NCI-H510A (cell line): Measurements from ENCODE around the gene EVC2.
A peak's percentile ranks its signal among the peaks of the same experiment; 100 is the strongest.
"Not testable (repeated sequence)": the region's sequence is repeated elsewhere in the genome, so short reads cannot be mapped to it uniquely, and the experiment has no call there.

ENCODE experiments used
- DNase-seq: peaks from one replicate; lab custom pipeline; 2025; lab: John Stamatoyannopoulos, UW

The EVC2 gene

DNA sequence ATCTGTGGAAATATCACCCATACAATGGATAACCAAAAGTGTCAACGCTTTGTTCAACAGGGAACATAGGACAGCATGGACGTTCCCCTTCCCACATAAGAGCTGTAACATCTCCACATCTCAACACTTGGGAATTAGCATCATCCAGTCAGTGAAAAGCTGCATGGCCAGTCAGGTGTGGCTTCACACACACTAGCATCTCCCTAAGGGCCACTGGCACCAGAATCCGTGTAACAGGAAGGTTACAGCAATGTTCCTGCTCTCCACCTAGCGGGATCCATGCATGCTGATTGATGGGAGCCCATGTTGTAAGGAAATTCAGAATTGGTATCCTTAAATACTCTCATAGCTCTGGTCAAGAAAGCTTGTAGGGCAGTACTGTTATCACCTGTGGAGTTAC is 78.8 kb downstream of the EVC2 start:
- DNase-seq, result no peak

DNA sequence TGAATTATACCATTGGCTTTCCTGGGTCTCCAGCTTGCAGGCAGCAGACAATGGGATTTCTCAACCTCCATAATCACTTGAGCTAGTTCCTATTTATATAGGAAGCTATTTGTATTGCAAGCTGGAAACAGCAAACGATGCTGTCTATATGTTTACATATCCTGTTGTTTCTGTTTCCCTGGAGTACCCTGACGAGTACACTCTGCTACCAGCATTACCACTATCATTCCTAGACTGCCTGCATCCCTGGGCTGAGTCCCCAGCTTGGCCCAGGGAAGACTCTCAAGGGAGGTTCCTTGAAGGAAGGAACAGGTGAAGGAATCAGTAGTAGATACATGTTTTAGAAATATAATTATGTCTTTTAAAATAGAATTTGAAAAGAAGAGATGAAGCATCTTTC is 81.4 kb downstream of the EVC2 start:
- DNase-seq, result no peak

DNA sequence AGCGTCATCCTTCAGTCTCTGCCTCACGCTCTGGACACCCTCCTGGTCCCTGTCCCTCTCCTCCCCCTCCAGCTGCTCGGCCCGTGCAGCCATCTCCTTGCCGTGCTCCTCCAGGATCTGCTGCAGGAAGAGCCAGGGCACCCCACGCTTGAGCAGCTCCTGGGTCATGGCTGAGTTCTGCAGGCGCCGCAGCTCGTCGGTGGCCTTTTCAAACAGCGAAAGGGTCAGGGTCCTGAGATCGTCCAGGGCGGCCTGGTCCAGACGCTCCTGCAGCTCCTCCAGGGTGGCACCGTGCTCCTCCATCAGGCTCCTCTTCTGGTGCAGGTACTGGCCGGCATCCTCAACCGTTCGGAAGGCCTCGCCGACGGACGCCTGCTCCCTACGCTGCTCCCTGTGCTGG is 85.8 kb downstream of the EVC2 start:
- DNase-seq, result no peak

DNA sequence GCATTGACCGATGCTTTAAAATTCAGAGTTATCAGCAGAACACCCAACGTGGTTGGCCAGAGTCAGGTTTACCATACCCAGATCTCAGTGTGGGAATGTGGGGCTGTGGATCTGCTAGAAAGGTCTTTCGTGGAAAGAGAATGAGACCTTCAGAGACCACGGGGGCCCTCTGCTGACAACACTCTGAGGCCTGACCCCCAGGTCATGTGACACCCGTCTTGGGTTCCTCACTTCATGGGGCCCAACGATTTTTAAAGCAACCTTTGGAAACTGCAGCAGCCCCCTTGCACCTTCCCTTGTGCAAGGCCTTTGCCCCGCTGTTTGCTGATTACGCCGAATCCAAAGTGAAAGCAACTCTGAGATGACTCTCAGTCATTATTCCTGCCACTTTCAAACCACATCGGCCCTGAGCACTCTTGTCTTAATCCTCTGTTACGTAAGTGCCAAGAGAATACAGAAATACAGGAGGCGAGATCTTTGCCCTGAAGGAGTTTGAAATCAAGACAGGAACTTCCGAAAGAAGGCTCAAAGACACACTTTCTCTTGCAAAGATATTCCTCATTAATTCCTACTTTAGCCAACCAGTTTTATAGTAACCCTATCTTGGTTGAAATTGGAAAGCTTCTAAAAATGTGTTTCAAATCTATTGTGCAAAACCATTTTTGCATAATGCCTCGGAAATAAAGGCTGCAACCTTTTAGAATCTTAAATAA is 88.3 kb downstream of the EVC2 start:
- DNase-seq, result no peak

DNA sequence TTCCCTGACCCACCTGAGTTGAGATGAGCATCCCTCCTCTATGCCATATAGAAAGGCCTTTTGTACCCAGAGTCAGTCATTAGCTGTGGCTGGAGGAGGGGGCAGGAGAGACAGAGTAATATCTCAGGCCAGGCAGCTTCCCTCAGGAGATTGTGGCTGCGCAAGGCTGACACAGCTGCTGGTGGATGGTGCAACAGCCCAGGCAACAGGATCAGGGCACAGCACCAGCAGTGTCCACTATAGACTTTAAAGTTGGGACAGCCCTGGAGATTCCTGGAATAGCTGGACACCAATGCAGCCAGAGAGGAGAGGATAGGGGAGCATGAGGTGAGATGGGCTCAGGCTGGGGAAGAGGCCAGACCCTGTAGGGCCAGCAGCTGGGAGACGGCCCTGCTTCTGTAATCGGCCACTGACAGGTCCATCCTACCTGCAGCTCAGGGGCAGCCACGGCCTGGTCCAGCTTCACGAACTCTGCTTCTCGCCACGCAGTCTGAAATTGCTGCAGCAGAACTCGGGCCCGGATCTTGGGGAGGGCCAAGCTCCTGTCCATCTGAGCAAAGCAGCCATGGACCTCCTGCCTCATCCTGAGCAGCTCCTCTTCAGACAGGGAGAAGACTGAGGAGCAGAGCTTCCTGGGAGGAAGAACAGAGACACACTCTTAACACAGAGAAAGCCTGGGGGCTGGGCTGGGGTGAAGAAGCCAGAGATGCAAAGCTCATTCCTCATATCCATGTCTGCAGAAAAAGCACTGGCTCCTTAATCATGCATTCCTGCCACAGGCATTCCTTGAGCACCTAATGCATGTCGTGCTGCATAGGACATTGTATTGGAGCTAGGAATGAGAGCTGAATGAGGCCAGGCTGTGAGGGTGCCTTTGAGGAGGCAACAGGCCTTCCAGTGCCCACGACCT is 90.1 kb downstream of the EVC2 start:
- no peak for DNase-seq

DNA sequence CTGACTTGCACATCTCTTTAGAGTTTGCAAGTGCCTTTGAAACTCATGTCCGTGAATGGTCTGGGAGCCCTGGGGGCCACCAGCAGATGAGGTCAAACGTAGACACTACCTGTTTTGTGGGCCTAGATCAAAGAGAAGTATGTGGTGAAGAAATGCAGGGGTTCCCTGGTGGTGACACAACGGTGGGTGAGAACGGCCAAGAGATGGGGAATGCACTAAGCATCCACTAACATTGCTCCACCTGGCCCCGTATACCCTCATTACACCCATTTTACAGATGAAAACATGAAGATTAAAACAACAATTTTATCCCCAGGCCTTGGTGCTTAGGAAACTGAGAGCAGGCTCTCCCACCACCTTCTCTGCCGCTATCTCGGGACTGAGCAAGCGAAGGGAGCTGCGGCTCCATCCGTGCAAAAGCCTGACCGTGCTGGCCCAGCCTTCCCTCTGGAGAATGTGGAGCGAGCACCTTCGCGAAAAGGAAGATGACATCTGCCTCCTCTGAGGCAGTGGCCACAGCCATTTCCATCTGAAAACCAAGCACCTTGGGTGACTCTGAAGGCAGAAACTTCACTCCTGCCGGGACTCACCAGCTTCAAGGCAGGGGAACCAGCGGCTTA is 91.9 kb downstream of the EVC2 start:
- no peak for DNase-seq

DNA sequence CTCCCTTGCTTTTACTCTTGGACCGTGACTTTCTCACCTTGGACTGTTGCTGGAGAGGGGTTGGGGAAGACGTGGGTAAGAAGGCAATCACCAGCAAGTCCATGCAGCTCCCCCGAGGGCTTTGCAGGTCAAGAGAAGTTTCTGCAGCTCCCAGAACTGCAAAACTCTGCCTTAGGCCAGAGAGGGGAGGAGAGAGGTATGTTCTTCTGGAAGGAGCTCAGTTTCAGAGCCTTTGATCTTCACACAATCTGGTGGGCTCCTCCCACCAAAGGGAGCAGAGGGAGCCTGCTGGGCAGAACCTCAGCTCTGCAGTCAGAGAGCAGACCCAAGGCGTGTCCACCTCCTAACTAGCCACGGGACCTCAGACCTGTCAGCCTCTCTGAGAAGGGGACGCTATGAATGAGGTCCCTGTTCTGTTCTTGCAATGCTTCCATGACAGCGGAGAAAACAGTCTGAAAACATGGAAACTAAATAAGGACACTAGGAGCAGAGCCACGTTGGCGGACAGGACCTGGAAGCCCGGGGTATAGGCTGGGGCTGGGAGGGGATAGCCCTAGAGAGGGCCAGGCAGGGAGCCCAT is 92.8 kb downstream of the EVC2 start:
- no peak for DNase-seq

DNA sequence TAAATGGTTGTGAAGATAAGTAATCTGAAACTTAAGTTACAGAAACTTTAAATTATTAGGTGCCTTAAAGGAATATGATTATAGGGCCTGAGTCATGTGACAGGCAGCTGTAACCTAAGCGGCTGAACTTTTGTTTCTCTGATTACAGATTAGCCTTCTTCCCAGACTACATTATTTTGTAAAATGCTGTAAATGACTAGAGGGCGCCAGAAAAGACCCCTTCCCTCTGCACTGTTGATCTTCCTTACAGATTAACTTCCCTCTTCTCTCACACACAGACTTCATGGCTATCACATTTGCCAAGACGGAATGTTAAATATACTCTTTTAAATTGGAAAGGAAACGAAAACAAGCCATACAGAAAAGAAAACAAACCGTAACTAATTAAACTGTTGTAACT is 96.6 kb downstream of the EVC2 start:
- DNase-seq, result no peak

DNA sequence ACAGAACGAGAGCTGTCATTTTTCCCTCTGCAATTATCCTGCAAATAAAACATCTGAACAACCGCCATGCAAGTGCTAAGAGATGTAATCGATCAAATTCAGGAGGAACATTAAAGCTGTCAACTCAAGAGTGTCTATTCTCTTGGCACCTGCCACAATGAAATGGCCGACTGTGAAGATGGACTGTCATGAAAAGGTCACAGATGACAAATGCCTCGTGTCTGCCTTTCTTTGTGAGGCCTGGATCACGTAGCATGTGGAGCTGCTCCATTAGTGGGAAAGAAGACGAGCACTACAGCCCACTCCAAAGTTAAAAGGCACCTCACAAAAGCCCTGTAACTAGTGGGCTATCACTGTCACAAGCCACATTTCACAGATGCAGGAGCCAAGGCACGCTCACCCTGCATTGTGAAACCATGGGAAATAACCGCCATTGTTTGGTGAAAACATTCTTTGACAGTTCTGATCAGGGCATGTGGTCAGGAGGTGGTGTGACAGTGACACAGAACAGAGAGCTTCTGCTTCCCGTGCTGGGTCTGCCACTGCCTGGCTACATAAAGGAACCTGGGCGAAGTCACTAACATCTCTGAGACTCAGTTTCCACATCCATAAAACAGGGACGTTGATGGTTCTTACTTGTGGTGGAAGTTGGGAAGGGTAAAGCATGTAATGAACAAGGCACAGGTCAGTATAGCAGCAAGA is 98.9 kb downstream of the EVC2 start:
- DNase-seq, result peak; percentile 25

DNA sequence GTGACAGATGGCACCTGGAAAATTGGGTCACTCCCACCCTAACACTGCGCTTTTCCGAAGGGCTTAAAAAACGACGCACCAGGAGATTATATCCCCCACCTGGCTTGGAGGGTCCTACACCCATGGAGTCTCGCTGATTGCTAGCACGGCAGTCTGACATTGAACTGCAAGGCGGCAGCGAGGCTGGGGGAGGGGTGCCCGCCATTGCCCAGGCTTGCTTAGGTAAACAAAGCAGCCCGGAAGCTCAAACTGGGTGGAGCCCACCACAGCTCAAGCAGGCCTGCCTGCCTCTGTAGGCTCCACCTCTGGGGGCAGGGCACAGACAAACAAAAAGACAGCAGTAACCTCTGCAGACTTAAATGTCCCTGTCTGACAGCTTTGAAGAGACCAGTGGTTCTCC is 114.5 kb downstream of the EVC2 start:
- DNase-seq, result not testable (repeated sequence)

DNA sequence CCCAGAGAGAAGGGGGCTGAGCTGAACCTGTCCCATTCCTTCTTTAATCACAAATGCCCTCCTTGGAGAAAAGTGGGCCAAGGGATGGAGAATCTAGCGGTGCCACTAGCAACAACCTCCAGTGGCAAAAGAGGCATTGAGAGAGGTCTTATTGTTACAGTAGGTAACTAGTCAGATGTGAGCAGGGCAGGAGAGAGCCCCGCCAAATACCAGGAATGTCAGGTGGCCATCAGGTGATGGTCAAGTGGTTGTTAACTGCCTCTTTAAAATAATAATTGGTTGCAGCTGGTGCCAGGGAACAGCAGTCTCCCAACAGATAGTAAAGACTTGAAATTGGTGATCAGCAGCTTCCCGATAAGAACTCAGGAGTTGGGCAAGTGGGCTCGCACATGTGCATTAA is 116.1 kb downstream of the EVC2 start:
- DNase-seq, result peak; percentile 16

DNA sequence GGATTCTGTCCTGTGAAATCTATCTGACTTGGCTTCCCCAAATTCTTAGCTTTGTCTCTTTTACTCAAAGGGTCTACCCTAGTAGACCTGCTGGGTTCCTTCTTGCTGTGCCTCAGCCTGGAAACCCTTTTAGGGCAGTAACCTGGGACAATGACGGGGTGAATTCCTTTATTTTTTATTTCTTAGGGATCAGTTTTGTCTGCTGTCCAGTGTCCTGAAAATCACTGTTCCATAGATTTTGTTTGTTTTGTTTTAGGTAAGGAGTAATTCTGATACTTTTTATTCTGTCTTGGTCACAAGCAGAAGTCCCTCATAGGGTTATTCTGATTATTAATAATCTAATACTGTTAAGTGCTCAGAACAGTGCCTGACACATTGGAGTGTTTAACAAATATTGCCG is 118.9 kb downstream of the EVC2 start:
- no peak for DNase-seq

DNA sequence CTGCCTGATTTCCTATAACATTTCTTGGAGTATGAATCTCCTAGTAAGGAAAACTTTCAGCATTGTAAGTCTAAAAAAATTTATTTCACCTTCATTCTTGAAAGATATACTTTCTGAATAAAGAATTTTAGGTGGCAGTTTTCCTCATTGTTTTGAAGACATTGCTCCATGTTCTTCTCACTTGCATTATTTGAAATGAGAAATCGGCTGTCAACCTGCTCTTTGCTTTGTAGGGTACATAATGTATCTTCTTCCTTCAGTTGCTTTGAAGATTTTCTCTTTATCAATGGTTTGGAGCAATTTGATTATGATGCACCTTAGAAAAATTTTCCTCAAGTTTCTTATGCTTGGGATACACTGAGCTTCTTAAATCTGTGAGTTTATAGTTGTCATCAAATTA is 120.3 kb downstream of the EVC2 start:
- no peak for DNase-seq

DNA sequence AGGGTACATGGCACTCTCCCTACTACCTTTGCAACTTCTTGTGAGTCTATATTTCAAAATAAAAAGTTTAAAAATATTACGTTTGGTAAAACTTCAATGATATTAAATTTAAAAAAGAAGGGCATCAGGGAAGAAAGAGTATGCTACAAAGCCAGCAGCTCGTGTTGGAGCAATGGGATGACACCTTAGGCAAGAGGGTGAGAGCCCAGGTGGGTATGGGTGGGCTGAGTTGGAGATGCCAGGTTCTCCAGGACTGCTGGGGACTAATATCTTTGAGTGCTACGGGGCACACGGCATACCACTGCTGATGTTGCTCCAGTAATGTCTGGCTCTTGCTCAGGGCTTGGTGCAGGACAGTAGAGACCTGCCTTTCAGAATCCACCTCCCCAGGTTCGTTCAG is 132.4 kb downstream of the EVC2 start:
- no peak for DNase-seq

DNA sequence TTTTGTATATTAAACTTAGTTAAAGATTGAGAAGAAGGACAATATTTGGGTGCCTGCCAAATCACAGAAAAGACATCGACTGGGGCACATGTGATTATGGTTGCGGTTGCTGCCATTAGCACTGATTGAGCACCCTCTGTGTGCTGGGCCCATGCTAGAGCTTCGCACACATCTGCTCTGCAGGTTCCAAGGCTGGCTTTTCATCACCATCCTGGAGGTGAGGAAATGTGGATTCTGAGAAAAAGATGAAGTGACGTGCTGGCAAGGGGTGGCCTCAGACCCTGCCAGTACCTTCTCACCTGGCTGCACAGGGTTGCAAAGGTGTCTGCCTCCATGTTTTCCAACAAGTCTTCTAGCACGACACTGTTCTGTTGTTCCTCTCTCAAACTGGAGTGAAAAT is 134.0 kb downstream of the EVC2 start:
- no peak for DNase-seq

DNA sequence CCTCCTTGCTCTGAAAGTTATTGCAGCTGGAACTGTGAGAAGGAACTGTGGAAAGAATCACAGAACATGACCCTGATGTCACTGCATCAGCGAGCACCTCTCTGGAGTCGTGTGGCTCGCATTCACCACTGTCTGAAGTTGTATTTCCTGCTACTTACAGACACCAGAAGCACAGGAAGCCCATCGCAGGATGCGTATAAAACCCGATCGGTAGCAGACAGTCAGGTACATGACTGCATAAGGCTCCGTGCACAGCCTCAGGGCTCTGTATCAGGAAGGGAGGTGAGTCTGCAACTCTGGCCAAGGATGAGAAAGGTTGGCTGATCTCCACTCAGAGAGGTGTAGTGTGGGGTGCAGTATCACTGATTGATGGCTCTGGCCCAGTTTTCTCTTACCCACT is 134.4 kb downstream of the EVC2 start:
- DNase-seq, result no peak

DNA sequence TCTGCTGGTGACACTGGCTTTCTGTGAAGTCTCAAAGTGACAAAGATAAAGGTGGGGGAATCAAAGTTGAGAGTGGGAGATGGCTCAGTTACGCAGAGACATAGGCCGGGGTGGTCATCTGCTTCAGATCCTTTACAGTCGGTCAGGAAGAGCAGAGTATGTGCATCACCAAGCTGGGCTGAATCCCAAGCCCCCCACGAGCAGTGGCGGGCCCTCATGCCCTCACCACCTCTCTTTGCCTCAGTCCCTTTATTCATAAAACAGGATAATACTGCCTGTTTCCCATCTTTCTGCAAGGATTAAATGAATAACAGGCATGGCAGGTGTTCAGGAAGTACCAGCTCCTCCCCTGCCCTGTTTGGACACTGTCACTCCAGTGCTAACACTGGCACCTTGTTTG is 135.6 kb downstream of the EVC2 start:
- DNase-seq, result no peak

DNA sequence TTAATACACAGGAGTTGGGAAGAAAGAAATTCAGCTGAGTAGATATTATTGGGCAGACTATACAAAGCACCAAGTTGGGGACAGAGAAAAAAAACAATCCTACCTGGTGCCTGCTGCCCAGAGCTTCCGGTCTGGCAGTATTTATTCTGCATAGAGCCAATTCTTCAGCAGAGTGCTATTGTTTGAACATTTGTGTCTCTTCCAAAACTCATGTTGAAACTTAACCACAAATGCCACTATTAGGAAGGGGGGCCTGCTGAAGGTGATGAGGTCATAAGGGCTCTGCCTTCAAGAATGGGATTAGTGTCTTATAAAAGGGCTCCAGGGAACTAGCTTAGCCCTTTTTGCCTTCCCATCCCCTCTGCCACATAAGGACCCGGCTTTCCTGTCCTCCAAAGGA is 136.2 kb downstream of the EVC2 start:
- no peak for DNase-seq

DNA sequence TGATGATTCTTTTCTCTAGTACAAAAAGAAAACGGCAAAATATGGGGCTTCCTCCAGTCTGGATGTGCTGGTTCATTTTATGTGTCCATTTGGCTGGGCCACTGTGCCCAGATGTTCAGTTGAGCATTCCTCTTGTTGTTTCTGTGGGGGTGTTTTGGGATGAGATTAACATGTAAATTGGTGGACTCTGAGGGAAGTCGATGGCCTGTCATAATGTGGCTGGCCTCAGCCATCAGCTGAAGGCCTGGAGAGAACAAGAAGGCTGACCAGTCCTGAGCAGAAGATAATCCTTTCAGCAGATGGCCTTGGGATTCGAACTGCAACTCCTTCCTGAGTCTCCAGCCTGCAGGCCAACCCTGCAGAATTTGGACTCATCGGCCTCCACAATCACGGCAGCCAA is 136.7 kb downstream of the EVC2 start:
- no peak for DNase-seq

DNA sequence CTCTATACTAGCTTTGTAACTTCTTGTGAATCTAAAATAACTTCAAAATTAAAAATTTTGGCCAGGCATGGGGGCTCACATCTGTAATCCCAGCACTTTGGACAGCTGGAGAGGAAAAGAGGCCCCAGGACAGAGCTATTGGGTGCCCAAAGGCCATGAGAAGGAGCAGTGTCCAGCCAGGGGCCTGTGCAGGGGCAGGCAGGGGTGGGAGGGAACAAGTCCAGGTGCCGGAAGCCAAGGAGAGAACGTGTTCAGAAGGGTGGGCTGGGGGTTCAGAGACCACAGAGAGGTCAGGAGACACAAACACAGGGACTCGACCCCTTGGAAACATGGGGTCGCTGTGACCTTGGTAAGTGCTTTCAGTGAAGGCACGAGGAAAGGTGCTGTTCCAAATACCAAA is 138.9 kb downstream of the EVC2 start:
- DNase-seq, result no peak

DNA sequence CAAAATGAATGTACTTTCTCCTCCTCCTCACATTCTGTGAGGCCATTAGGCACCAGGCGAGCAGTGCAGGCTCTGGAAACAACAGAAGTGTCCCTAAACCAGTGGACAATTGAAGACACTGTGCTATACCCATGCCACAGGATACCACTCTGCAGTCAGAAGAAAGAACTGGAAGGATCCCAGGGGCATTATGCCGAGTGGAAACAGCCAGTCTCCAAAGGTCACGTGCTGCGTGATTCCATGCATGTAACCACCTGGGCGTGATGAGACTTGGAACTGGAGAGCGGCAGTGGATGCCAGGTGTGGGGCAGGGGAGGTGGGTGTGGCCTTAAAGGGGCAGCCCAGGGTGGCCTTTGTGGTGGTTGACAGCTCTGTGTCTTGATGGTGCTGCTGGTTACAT is 139.4 kb downstream of the EVC2 start:
- no peak for DNase-seq

DNA sequence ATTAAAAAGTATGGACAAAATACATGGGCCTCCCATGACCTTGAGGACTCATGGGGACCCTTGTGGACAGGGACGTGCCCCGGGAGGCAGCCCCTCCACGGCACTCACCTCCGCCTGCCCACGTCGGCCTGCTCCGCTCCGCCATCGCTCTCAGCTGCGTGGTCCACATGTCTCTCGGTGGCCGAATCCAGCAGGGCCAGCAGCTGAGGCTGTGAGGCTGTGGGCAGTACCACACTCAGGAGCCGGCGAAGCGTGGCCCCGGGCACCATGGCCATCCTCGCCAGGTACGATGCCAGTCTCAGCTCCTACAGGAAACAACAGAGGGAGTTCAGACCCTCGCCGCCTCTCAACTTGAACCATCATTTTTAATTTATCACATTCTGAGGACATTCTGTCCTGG is 140.0 kb downstream of the EVC2 start:
- DNase-seq, result no peak
